GM19099 (cell line): Measurements from ENCODE around the gene FBXW4.

Experiments
- POLR2A ChIP-seq: IDR thresholded peaks from 3 replicates; pipeline ENCODE4 v1.6.1; 2011; ENCODE audit warnings: low read depth; ENCODE audit not compliant: insufficient read length; ENCODE audit errors: extremely low read depth

FBXW4 gene

DNA sequence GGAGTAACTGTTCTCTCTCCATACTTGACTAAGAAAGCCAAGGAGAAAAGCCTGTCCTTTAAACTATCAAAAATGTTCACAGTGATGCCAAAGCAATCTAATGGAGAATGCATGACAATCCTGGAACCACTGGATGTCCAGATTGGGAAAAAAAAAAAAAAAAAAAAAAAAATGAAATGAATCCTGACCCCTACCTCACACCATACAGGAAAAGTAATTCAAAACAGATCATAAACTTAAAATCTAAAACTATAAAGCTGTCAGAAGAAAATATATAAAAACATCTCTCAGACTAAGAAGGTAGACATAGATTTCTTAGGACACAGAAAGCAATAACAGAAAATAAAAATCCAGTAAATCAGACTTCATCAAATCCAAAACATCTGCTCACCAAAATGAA, 18.4 kb downstream of the FBXW4 start:
- no peak for TF ChIP-seq POLR2A

DNA sequence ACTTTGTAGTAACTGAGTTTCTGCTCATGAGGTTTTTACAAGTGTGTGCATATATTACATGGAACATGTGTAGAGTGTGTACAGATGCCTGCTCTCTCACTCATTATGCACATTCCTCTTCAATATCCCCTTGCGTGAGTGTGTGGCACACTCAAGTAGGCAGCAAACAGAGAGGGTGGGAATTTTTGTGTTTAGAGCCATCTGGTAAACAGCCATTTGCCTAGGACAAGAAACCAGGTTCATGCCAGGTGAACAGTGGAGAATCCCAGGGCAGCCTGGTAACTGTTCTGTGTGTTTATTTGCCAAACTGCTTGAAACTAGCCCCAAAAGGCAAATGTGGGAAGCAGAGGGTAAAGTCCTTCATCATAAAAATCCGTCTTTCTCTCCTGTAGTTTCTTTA, 19.9 kb downstream of the FBXW4 start:
- TF ChIP-seq POLR2A, result no peak

- TF ChIP-seq POLR2A, result no peak
Observed at GRCh38 chr10:101672536-101672935, 22.4 kb downstream of the FBXW4 start.

- no peak for TF ChIP-seq POLR2A
Observed at GRCh38 chr10:101671453-101671852, 23.5 kb downstream of the FBXW4 start.

GRCh38 chr10:101670635-101671034, 24.3 kb downstream of the FBXW4 start:
- TF ChIP-seq POLR2A, result no peak

DNA sequence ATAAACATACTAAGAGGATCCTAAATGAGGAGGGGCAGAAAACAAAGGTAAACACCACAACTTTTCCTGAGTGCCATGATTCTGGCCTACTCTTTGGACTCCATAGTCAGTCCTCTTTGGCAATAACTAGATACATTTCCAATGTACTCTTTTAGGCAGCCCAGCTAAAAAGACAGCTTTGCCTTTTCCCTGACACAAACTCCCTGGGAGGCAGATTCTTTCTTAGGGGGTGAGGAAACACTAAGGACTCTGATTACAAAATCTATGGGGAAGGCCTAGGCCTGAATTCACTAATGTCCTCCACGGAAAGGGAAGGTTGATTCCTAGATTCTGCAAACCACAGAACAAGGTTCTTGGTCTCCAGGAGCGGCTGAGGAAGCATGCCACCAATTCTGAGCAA, 25.8 kb downstream of the FBXW4 start:
- no peak for TF ChIP-seq POLR2A

DNA sequence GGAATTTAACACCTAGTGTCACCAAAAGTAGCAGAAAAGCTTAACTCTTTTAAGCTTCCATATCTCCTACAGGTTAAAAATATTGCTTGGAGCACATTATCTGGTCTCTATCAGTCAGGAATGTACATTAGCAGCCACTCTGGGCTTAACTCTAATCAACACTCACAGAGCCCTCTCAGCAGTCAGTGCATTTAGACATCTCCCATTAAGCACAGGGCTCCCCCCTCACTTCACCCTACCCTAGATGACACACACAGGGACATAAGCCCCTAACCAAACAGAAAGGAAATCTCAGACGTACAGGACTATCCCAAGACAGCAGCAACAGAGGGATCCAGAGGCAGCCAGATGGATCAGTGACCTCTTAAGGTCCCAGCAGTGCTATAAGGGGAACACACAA, 26.4 kb downstream of the FBXW4 start:
- no peak for TF ChIP-seq POLR2A

GRCh38 chr10:101666083-101666482, 28.9 kb downstream of the FBXW4 start:
- TF ChIP-seq POLR2A, result no peak

GRCh38 chr10:101663097-101663496, 31.9 kb downstream of the FBXW4 start:
- TF ChIP-seq POLR2A, result no peak

- TF ChIP-seq POLR2A, result no peak
Observed at GRCh38 chr10:101660256-101660655, 34.7 kb downstream of the FBXW4 start.

- no peak for TF ChIP-seq POLR2A
Observed at GRCh38 chr10:101658975-101659374, 36.0 kb downstream of the FBXW4 start.

- no peak for TF ChIP-seq POLR2A
Observed at GRCh38 chr10:101656890-101657289, 38.1 kb downstream of the FBXW4 start.

DNA sequence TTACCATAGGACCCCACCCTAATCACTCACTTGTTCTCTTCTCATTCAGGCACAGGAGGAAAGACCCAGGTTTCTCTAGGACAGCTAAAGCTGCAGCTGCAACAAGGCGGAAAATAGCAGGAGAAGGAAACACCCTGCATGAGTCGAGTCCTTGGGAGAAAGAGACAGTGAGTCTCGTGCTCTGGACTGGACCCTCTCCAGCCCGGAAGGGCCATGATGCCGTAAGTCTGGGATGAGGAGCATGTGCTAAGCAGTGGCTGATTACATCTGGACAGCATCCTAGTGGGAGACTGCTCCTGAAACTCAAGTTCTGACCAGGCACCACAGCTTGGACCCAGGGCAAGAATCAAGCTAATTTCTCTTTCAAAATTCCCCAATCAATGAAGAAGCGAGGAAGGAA, 39.4 kb downstream of the FBXW4 start:
- no peak for TF ChIP-seq POLR2A

GRCh38 chr10:101653536-101653935, 41.4 kb downstream of the FBXW4 start:
- TF ChIP-seq POLR2A, result no peak

GRCh38 chr10:101651336-101651735, 43.6 kb downstream of the FBXW4 start:
- no peak for TF ChIP-seq POLR2A

DNA sequence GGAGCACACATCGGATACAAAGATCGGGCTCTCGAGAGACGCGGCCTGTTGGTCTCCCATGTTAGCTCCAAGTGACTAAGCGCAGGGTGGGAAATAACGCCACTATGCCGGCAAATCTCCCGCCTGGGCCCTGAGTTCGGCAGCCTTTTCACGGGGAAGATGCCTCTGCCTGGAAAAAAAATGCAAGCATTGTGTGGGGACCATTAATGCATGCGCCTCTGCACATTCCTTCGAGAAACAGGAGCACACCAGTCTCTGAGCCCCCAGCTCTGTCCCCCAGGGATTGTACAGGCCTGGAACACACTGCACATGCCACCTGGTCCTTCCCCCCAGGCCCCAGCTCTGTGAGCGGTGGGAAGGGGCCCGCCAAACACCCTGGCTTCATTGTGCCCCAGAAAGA, 44.1 kb downstream of the FBXW4 start:
- no peak for TF ChIP-seq POLR2A

GRCh38 chr10:101649525-101650085, 45.4 kb downstream of the FBXW4 start:
- no peak for TF ChIP-seq POLR2A
